Measurements from ENCODE around the gene STX16.

- TF ChIP-seq, protein P1, sequence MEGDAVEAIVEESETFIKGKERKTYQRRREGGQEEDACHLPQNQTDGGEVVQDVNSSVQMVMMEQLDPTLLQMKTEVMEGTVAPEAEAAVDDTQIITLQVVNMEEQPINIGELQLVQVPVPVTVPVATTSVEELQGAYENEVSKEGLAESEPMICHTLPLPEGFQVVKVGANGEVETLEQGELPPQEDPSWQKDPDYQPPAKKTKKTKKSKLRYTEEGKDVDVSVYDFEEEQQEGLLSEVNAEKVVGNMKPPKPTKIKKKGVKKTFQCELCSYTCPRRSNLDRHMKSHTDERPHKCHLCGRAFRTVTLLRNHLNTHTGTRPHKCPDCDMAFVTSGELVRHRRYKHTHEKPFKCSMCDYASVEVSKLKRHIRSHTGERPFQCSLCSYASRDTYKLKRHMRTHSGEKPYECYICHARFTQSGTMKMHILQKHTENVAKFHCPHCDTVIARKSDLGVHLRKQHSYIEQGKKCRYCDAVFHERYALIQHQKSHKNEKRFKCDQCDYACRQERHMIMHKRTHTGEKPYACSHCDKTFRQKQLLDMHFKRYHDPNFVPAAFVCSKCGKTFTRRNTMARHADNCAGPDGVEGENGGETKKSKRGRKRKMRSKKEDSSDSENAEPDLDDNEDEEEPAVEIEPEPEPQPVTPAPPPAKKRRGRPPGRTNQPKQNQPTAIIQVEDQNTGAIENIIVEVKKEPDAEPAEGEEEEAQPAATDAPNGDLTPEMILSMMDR (IDR thresholded peaks at IDR 0.05), result no peak
- no peak for TF ChIP-seq EZH2 (IDR thresholded peaks at IDR 0.05; ENCODE audit: borderline replicate concordance, insufficient read depth, low read depth, low read length, poor library complexity, severe bottlenecking)
Observed at GRCh38 chr20:58604128-58604881, 46.8 kb upstream of the STX16 start.

Data from B cell (primary cell).